Activated T-cell treated with anti-CD3 and anti-CD28 coated beads, Interleukin-2, amount 50 U/mL, for 4 hours (primary cell): ENCODE results near the gene GPC1. TPM values are rescaled to one million over a fixed set of nuclear protein-coding genes. Genes with fewer than 3 reads are reported as not detected.
A peak's percentile ranks its signal among the peaks of the same experiment; 100 is the strongest.

Source experiments
- ATAC-seq, 2 donors: fragments of 200-7000 bp; cut with Tn5 transposase; one replicate each; pipeline ENCODE4 v1.10.0; 2021
- DNase-seq: peaks from one replicate; pipeline ENCODE4 v3.0.0-alpha.2; 2020
- H3K27me3 Mint-ChIP-seq: one replicate; pipeline ENCODE4 v1.8.0; 2021; ENCODE audit warnings: low read depth, mixed read lengths
- H3K36me3 Mint-ChIP-seq: one replicate; pipeline ENCODE4 v1.8.0; 2022; ENCODE audit warnings: mixed read lengths; ENCODE audit not compliant: insufficient read depth
- H3K4me1 Mint-ChIP-seq: one replicate; pipeline ENCODE4 v1.8.0; 2021; ENCODE audit warnings: low read depth, mixed read lengths
- H3K4me3 Mint-ChIP-seq: one replicate; pipeline ENCODE4 v1.8.0; 2021; ENCODE audit warnings: mild to moderate bottlenecking, moderate library complexity, mixed read lengths
- H3K9me3 Mint-ChIP-seq: one replicate; pipeline ENCODE4 v1.8.0; 2021; ENCODE audit warnings: mixed read lengths
- total RNA-seq, 3 donors: library from RNA; stranded (reverse); gene quantifications; one replicate each; pipeline ENCODE4 v1.2.1, GENCODE V29; 2021

GPC1 gene
- total RNA-seq, 3 donors from 2014 or later = 3.7 to 6.3 (median 5.9) TPM

DNA sequence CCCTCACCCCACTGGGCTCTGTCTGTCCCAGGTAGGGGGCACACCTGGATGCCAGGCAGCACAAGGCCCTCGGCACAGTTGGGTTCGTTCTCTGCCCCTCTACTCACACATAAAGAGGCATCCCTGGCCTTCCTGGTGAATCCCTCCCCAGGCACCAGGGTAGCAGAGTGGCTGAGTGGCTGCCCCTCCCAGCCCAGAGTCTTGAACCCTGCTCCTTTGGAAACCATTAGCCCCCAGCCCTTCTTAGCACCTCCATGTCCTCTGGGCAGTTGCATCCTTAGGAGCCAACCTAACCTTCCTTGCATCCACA, 2.0 kb downstream of the GPC1 start:
- Mint-ChIP-seq H3K4me1 (peaks cover 7% of the 10 kb centered on the region), H3K4me3 (peak overlapping the region; percentile 40), H3K27me3 (peaks cover 21% of the 10 kb centered on the region), H3K36me3 (no peaks in the 10 kb centered on the region), H3K9me3 (no peaks in the 10 kb centered on the region)
- no peak for DNase-seq
- ATAC-seq = no peak

DNA sequence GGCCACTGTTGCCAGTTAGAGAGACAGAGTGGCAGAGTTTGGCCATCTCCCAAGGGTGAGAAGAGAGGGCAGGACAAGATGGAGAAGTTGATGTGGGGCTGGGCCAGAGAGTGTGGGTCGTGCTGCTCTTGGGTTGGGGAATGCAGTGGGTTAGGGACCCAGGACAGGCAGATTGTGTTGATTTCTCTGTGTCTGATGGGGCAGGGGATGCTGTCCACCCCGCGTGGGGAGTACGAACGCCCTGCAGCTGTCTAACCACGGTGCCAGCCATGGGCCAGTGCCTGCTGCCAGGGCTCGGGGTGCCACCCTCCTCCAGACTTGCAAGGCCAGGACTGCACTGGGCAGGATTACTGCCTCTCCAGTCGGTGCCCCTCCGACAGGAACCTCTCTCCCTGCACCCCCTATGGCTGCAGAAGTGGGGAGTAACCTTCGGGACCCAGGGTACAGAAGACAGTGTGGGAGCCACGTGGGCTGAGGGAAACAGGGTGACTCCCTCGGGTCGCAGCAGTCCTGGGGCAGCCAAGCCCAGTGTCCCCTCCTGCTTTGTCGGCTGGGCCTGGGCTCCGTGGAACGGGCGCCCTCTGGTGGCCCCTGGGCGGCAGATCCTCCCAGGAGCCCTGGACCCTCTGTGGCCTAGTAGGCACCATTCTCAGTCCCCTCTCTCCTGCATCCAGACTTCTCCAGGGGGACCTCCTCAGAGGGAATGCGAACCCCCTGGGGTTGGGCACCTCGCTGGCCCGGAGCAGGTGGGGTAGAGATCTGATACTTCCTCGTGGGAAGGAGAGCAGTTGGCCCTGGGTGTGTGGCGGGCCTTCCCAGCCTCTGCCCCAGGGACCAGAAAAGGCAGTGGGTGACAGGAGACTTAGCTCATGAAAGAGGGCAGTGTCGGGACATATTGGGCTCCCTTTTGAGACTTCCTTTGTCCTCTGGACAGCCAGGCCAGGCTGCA, 2.7 kb downstream of the GPC1 start:
- no peaks in the 10 kb centered on the region for H3K36me3 Mint-ChIP-seq
- H3K9me3 Mint-ChIP-seq = no peaks in the 10 kb centered on the region
- H3K27me3 Mint-ChIP-seq = peaks cover 19% of the 10 kb centered on the region
- no peak overlapping the region for H3K4me3 Mint-ChIP-seq
- ATAC-seq (peak; percentile 44 to 57), DNase-seq (peak; percentile 60)
- peaks cover 7% of the 10 kb centered on the region for H3K4me1 Mint-ChIP-seq

DNA sequence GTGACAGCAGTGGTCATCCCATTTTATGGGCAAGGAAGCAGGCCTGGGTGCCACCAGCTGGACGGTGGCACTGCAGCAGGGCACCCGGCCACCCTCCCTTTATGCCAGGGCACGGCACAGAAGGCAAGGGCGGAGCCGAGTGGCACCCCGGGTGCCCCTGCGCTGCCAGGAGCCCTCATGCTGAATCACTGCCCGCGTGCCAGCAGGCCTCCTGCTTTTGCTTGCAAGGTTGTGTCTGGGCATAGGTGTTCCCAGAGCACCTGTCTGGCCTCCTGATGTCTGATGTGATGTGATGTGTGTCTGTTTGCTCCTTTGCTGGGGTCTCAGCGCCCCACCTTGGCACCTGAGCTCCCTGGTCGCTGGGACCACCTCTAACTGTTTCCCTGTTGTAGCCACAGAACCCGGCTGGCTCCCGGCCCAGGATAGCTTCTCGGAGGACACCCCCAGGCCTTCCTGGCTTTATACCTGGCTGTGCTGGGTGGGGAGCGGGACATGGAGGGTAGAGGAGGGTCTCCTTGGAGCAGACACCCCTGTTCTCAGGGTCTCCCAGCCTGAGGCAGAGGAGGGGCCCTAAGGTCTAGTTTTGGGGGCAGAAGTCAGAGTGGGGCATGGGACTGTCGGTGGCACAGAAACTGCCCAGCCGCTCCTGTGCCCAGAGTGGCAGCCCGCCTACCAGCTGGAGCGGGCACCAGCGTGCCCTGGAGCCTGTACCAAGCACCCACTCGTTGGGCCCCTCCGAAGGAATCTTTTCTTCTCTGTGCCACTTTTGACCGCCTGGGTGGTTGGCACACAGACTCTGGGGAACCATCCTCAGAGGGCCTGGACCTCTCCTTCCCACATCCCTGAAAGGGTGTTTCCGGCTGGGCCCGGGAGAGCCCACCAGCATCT, 3.6 kb downstream of the GPC1 start:
- Mint-ChIP-seq H3K4me1 (peaks cover 7% of the 10 kb centered on the region), H3K36me3 (no peaks in the 10 kb centered on the region), H3K9me3 (no peaks in the 10 kb centered on the region), H3K4me3 (no peak overlapping the region), H3K27me3 (peaks cover 15% of the 10 kb centered on the region)
- ATAC-seq (no peak), DNase-seq (no peak)

DNA sequence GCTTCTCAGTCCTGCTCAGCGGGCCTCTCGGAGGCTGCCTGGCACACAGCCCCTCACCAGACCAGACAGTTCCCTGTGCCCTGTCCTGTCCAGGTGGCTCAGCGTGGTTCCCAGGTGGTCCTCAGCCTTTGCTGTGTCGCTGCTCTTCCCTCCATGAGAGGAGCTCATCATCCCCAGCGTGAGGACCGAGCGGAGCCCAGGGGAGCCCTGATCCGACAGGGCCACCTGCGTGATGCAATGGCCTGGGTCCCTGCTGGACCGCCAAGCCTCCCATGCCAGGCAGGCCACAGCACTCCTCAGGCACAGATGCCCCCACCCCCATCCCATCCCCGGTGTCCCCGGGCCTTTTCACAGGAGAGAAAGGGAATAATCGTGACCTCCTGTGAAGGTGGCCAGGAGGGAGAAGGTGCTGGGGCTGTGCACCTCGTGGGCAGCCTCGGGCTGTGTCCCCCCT, 4.3 kb downstream of the GPC1 start:
- no peak for ATAC-seq
- H3K4me1 Mint-ChIP-seq = peaks cover 4% of the 10 kb centered on the region
- H3K36me3 Mint-ChIP-seq = no peaks in the 10 kb centered on the region
- no peak overlapping the region for H3K4me3 Mint-ChIP-seq
- DNase-seq = no peak
- no peaks in the 10 kb centered on the region for H3K9me3 Mint-ChIP-seq
- peaks cover 13% of the 10 kb centered on the region for H3K27me3 Mint-ChIP-seq

DNA sequence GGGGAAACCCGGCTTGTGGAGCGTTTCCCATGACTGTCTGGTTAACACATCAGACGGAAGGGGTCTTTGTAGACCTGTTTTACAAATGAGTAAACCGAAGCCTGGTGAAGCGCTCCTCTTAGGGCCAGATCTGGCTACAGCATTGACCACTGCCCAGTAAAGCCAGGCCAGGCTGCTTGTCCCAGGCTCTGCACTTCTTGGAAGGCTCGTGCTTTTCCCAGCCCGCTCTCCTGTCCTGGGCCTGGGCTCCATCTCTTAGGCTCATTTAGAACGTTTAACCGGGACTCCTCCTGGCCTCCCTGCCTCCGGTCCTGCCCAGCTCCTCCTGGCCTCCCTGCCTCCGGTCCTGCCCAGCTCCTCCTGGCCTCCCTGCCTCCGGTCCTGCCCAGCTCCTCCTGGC, 4.8 kb downstream of the GPC1 start:
- peaks cover 3% of the 10 kb centered on the region for H3K4me1 Mint-ChIP-seq
- H3K36me3 Mint-ChIP-seq = no peaks in the 10 kb centered on the region
- peaks cover 13% of the 10 kb centered on the region for H3K27me3 Mint-ChIP-seq
- ATAC-seq (no peak), DNase-seq (no peak)
- H3K4me3 Mint-ChIP-seq = no peak overlapping the region
- H3K9me3 Mint-ChIP-seq = no peaks in the 10 kb centered on the region

DNA sequence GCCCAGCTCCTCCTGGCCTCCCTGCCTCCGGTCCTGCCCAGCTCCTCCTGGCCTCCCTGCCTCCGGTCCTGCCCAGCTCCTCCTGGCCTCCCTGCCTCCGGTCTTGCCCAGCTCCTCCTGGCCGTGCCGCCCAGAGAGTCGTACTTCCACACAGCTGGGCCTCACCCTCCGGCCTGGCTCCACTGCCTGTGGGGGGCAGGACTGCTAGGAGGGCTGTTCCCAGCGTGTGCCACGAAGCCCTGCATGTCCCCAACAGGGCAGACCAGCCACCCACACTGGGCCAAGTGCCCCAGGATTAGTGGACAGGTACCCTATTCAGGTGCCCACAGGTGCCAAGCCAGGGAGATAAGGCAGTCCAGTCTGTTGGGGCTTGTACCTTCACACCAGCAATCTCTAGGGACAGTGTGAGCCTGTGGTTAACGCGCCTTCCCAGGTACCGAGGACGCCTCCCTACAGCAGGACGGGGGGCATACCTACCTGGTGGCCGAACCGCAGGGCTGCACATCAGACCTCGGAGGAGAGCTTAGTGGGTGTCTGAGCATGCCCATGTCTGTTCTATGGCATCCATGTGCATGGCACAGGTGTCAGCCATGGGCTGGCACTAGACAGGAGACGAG, 5.3 kb downstream of the GPC1 start:
- peaks cover 3% of the 10 kb centered on the region for H3K4me1 Mint-ChIP-seq
- no peak overlapping the region for H3K4me3 Mint-ChIP-seq
- H3K27me3 Mint-ChIP-seq = peaks cover 13% of the 10 kb centered on the region
- no peak for ATAC-seq
- no peaks in the 10 kb centered on the region for H3K9me3 Mint-ChIP-seq
- no peaks in the 10 kb centered on the region for H3K36me3 Mint-ChIP-seq
- DNase-seq = no peak

DNA sequence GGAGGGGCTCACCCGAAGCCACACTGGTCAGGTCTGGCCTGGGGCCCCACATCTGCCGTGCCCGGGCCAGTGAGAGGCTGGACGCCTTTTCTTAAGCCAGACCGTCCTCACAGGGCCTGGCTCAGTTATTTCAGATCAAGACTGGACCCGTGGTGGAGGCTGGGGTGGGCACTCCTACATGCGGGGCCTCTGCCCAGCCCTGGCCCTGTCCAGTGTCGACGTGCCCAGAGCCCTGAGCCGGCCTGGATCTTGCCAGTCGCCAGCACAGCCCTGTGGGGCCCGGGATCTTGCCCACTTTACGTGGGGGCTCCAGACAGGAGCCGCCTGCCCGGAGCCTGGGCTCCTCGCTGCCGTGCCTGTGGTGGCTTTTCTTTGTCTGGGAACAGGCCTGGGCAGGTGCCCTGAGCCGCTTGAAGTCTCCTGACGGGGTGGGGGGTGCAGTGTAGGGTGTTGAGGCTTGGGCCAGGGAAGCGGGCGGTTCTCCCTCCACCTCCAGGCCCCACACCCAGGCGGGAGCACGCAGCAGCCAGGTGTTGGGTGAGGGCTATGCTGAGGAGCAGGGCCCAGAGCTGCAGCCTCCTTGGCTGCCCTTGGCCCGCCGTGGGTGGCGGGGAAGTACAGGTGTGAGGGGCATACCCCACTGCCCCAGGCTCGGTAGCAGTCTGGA, 6.0 kb downstream of the GPC1 start:
- Mint-ChIP-seq H3K4me3 (no peak overlapping the region), H3K9me3 (no peaks in the 10 kb centered on the region), H3K27me3 (peaks cover 17% of the 10 kb centered on the region), H3K4me1 (peaks cover 3% of the 10 kb centered on the region), H3K36me3 (no peaks in the 10 kb centered on the region)
- no peak for DNase-seq
- no peak for ATAC-seq

DNA sequence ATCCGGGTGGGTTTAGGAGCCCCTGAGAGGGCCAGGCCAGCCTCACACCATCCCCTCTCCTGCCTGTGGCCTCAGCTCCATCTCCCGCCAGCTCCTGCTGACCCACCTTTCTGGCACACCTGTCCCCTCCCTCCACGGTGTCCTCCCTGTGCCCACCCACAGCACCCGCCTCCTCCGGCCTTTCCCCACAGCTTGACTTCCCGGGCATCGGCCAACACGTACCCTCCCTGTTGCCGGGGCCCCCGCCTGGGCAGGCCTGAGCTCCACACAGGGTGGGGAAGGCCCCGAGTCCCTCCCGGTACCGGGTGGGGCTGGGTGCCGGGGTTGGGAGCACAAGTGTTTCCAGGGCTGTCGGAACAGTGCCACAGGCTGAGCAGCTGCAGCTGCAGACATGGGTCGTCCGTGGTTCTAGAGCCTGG, 6.5 kb downstream of the GPC1 start:
- ATAC-seq (no peak), DNase-seq (no peak)
- Mint-ChIP-seq H3K36me3 (no peaks in the 10 kb centered on the region), H3K4me3 (no peak overlapping the region), H3K4me1 (peaks cover 3% of the 10 kb centered on the region), H3K9me3 (no peaks in the 10 kb centered on the region), H3K27me3 (peaks cover 20% of the 10 kb centered on the region)

DNA sequence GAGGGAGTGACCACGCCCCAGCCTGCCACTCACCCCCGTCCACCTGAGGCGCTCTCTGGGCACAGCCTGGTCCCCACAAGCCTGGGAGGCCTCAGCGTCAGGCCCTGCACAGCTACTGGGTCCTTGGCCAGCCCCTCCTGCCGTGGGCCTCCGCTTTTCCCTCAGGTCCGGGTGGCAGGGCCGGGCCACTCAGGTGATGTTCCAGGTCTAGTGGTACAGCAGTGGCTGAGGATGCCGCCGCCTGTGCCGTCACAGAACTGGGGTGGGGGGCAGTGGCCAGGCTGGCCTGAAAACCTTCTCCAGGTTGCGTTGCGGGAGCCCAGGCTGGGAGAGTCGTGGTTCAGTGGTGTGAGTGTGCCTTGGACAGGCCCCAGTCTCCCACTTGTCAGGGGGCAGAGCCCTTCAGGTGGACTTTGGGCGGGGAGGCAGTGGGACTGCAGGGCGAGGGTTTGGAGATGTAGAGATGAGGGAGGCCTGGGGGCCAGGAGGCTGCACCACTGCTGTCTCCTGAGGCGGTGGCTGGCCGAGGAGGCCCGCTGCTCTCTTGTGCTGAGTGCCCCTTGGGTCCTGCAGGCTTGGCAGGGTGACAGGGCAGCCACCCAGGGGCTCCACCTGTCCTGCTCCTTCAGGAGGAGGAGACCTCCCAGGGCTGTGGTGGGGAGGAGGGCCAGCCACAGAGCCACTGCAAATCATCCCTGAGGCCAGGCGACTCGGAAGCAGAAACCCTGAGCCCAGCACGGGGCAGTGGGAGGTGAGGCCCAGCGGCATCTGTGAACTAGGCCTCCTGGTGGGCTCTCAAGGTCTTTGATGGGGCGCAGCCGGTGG, 7.6 kb downstream of the GPC1 start:
- Mint-ChIP-seq H3K27me3 (peaks cover 11% of the 10 kb centered on the region), H3K9me3 (no peaks in the 10 kb centered on the region), H3K36me3 (no peaks in the 10 kb centered on the region), H3K4me3 (no peak overlapping the region), H3K4me1 (no peaks in the 10 kb centered on the region)
- DNase-seq = no peak
- no peak for ATAC-seq

DNA sequence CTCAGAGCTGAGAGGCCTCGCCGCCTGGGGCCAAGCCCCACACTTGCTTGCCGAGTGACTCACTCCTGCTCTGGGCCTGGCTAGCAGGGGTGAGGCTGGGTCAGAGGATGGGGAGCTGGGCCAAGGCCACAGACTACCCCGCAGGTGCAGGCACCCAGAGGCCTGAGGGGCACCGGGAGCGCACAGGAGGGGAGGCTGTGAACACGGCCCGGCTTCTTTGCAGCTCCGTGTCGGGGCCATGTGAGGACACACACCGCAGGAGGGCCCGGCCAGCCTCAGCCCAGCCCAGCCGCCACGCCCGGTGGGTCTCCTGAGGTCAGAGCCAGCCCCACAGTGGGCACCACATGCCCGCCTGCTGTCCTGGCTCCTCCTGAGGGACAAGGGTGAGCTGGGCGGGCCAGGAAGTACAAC, 8.4 kb downstream of the GPC1 start:
- H3K27me3 Mint-ChIP-seq = peaks cover 10% of the 10 kb centered on the region
- no peaks in the 10 kb centered on the region for H3K36me3 Mint-ChIP-seq
- no peaks in the 10 kb centered on the region for H3K9me3 Mint-ChIP-seq
- H3K4me1 Mint-ChIP-seq = no peaks in the 10 kb centered on the region
- H3K4me3 Mint-ChIP-seq = no peak overlapping the region
- no peak for ATAC-seq
- DNase-seq = no peak

DNA sequence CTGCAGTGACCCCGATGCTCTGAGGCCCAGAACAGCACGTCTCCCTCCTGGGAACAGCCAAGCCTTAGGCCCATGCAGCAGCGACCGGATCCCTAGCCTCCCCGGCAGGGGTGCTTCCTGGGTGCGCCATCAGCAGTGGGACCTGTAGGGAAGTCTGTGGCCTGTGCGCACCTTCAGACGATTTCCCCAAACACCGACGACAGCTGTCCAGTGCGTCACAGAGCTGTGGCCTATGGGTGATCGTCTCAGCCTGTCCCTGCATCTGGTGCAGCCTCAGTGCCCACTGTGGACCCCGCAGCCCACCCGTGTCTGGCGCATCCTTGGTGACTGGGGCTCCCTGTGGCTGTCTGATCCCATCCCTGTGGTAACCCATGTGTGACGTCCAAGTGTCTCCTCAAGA, 9.0 kb downstream of the GPC1 start:
- Mint-ChIP-seq H3K4me3 (no peak overlapping the region), H3K36me3 (no peaks in the 10 kb centered on the region), H3K27me3 (peaks cover 16% of the 10 kb centered on the region), H3K9me3 (no peaks in the 10 kb centered on the region), H3K4me1 (no peaks in the 10 kb centered on the region)
- ATAC-seq = no peak
- no peak for DNase-seq

DNA sequence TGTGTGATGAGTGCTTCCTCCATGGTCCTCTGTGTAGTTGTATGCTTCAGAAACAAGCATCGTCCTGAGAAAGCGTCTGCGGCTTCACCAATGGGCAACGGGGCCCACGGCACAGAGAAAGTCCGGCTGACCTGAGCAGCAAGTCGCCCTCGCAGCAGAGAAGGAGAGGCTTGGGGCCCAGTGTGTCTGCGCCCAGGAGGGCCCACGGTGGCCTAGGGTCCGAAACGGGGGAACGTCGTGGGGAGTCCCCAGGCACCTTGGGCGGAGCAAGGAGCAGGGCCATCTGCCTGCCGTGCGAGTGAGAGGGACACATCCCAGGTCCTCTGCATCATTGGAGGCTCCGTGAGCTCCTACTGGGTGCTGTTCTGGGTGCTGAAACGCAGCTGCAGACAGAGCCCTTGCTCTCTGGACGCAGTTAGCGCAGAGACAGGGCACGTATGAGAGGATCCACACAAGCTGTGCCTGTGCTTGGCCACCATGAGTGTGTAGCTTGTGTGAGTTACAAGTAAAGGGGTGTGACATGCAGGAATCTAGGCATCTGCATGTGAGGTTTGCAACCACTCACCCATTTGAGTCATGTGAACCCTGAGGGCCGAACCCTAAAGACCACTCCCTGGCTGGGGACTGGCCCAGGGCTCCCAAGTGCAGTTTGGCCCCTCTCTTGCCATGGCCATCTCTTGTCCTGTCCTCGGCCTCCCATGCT, 10.6 kb downstream of the GPC1 start:
- Mint-ChIP-seq H3K4me1 (no peaks in the 10 kb centered on the region), H3K9me3 (no peaks in the 10 kb centered on the region), H3K36me3 (no peaks in the 10 kb centered on the region), H3K27me3 (peaks cover 32% of the 10 kb centered on the region), H3K4me3 (no peak overlapping the region)
- ATAC-seq = no peak
- DNase-seq = no peak

DNA sequence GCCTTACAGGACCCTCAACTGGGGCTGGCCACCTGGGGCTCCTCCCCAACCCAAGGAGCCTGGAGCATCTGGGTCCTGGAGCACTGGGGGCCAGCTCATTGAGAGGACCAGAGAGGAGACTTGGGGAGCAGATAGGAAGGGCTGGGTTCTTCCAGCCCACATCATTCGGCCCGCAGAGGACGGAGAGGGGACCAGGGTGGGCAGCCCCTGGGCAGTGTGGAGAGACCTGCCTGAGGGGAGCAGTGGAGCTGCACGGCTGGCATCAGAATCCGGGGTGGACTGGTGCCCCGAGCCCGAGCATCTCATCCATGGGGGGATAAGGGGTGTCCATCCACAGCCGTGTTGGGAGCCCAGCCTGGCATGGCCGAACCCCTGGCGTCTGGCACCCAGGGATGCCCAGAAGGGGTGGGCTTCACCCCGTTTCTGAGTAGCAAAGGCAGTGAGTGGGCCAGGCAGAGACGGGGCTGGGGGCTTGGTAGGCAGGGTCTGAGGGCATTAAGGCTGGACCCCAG, 11.3 kb downstream of the GPC1 start:
- DNase-seq (no peak), ATAC-seq (no peak)
- no peaks in the 10 kb centered on the region for H3K9me3 Mint-ChIP-seq
- no peaks in the 10 kb centered on the region for H3K36me3 Mint-ChIP-seq
- no peak overlapping the region for H3K4me3 Mint-ChIP-seq
- peaks cover 38% of the 10 kb centered on the region for H3K27me3 Mint-ChIP-seq
- peaks cover under 1% of the 10 kb centered on the region for H3K4me1 Mint-ChIP-seq
